ENCODE measurements around the gene INPP5J. TPM values are rescaled to one million over a fixed set of nuclear protein-coding genes. Genes with fewer than 3 reads are reported as not detected.
"Not testable (repeated sequence)": the region's sequence is repeated elsewhere in the genome, so short reads cannot be mapped to it uniquely, and the experiment has no call there.

INPP5J gene
- total RNA-seq, 1 donor from 2014 or later: 13.8 TPM

DNA sequence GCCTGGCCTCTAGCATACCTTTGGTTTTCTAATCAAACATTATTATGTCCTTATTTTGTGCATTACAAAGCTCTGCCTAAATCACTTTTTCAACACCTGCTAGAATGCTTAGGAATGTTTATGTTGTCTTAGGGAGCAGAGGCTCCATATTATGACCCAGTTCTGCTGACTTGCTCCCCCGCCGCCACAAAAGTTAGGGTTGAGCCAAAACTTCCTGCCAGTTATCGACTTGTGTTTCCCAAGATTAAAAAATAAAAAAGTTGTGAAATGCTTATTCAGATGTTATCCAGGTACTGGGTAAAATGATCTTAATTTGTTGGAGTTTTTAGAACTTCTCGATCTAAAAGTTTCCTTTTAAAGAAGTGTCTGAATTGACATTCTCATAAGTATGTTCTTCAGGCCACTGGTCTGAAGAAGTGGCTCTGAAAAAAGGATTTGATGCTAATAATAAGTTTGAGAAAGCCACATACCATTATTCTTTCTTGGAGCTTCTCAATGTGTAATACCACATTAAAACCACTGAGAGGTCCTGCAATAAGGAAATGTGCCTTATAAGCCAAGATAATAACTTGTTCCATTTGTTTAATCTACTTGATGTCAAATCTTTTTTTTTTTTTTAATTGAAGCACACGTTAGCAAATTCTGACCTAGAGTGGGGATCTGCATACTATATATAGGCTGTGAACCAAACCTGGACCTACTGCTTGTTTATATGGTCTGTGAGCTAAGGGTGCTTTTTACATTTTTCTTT is 39.4 kb downstream of the INPP5J start:
- DNase-seq (ENCODE audit: low spot score): no peak
- intact Hi-C loops (cut with DNase I): no loop called here

- intact Hi-C loops (cut with DNase I): no loop called here
- no peak for DNase-seq (ENCODE audit: low spot score)
Observed at GRCh38 chr22:31170971-31171370, 48.2 kb downstream of the INPP5J start.

DNA sequence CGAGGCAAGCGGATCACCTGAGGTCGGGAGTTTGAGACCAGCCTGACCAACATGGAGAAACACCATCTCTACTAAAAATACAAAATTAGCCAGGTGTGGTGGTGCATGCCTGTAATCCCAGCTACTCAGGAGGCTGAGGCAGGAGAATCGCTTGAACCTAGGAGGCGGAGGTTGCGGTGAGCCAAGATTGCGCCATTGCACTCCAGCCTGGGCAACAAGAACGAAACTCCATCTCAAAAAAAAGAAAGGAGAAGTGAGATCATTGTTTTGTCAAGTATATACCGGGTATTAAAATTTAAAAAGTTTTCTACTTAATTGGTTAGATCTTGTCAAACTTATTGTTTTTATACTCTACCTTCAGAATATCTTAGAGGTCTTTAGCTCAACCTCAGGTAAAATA is 49.0 kb downstream of the INPP5J start:
- intact Hi-C loops (cut with DNase I); DNase-seq (ENCODE audit: low spot score): not testable (repeated sequence)

- DNase-seq (ENCODE audit: low spot score): no peak
- intact Hi-C loops (cut with DNase I): no loop called here
Observed at GRCh38 chr22:31173386-31174145, 50.8 kb downstream of the INPP5J start.

DNA sequence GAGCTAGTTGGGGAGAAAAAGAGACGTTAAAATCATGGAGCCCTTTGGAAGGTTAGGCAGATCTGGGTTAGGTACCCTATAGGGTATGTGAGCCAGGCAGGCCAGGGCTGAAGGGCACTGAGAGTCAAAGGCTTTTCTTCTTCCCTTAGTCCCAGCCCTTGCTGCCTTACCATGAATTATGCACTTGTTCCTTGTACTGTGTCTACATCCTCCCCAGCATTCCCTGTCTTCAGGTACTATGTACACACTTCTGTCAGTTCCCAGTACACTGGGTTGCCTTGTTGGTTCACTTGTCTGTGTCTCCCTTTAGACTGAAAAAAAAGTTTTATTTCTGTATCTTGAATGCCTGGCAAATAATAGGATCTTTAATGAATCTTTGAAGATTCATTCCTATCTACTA is 54.2 kb downstream of the INPP5J start:
- DNase-seq (ENCODE audit: low spot score): no peak
- intact Hi-C loops (cut with DNase I): no loop called here

DNA sequence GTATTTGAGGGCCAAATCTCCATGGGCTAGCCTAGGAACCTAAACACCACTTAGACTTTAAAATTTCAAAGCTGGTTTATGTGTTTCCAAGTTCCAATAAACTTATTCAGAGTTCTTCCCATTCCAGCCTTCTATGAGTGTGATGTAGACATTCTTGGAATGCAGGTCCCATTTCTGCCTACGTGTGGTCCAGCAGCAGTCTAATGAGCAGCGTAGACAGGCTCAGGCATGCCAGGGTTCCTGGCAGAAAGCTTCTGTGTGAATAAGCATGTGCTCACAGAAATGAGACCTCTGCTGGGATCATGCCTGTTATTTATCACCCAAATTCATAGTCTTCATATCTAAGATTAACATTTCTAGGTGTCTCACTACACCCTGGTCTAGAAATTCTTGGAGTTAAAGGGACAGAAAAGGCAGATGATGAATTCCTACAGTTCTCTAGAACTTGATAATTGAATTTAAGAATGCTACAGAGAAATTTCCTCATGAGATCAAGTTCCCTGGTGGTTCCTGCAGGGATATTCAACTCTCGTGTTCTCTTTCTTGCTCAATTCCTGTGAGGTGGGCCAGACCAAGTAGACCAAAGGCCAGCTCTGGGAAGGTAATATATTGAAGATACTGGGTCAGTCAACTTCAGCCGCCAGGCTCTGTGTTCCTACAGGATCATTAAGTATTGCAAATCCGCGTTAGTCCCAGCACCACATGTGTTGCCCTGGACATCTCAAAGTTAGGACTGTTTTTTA is 54.8 kb downstream of the INPP5J start:
- no peak for DNase-seq (ENCODE audit: low spot score)
- intact Hi-C loops (cut with DNase I): no loop called here

GRCh38 chr22:31178859-31179258 is 56.1 kb downstream of the INPP5J start:
- no peak for DNase-seq (ENCODE audit: low spot score)
- intact Hi-C loops (cut with DNase I): no loop called here

DNA sequence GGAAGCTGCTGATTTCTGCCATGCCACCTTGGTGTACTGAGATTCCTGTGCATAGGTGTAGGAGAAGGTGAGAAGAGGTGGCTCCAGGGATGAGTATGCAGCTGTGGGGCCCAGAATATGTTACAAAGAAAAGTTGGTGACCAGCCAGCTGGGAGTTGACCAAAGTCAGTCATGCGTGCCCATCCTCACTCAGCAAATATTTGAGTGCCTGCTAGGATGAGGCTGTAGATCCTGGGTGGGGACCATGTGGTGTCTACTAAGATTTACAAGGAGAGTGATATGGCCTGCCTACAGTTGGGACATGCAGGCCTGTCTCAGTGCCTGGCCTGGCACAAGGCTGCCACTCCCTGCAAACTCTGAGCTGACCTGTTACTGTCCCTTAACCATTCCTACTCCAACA is 56.6 kb downstream of the INPP5J start:
- no peak for DNase-seq (ENCODE audit: low spot score)
- intact Hi-C loops (cut with DNase I): no loop called here

DNA sequence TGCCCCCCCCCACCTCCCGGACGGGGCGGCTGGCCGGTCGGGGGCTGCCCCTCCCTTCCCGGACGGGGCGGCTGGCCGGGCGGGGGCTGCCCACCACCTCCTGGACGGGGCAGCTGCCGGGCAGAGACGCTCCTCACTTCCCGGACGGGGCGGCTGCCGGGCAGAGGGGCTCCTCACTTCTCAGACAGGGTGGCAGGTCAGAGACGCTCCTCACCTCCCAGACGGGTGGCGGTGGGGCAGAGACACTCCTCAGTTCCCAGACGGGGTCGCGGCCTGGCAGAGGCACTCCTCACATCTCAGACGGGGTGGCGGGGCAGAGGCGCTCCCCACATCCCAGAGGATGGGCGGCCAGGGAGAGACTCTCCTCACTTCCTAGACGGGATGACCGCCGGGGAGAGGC is 61.2 kb downstream of the INPP5J start:
- intact Hi-C loops (cut with DNase I): no loop called here
- DNase-seq (ENCODE audit: low spot score): no peak

Small RNAs within 50 kb of the gene (microRNA-seq; reads per million reads assigned to microRNA genes)
- gene MIR3928: 3.6 reads per million

Other genes with a start within 250 kb of the INPP5J start
- gene MORC2, start 154.2 kb upstream of the INPP5J start, total RNA-seq: 20.6 TPM
- 52.6 TPM for gene TUG1, start 153.7 kb upstream of the INPP5J start, total RNA-seq
- 128 TPM for gene SMTN, start 41.6 kb upstream of the INPP5J start, total RNA-seq
- gene SELENOM, start 15.4 kb upstream of the INPP5J start, total RNA-seq: 77.7 TPM
- not detected for gene PLA2G3, start 17.5 kb downstream of the INPP5J start, total RNA-seq
- gene RNF185, start 37.2 kb downstream of the INPP5J start, total RNA-seq: 21.3 TPM
- 13.1 TPM for gene LIMK2, start 89.3 kb downstream of the INPP5J start, total RNA-seq
- gene PIK3IP1, start 169.5 kb downstream of the INPP5J start, total RNA-seq: 10.5 TPM
- gene PATZ1, start 223.4 kb downstream of the INPP5J start, total RNA-seq: 11.9 TPM